Progenitor cell of endocrine pancreas (in vitro differentiated cells): ENCODE data around the gene SHISAL2A. TPM values are rescaled to one million over a fixed set of nuclear protein-coding genes. Genes with fewer than 3 reads are reported as not detected.

Source experiments
- DNase-seq: peaks from one replicate; pipeline ENCODE4 v3.0.0; 2021; ENCODE audit warnings: low spot score; ENCODE audit not compliant: unreplicated experiment
- H3K27ac Mint-ChIP-seq: 2 replicates; pipeline ENCODE4 v1.8.0; 2021; ENCODE audit warnings: mild to moderate bottlenecking, moderate library complexity, mixed read lengths
- H3K27me3 Mint-ChIP-seq: 2 replicates; pipeline ENCODE4 v1.8.0; 2021; ENCODE audit warnings: mixed read lengths
- H3K36me3 Mint-ChIP-seq: 2 replicates; pipeline ENCODE4 v1.8.0; 2022; ENCODE audit warnings: mixed read lengths; ENCODE audit not compliant: insufficient read depth
- H3K4me1 Mint-ChIP-seq: 2 replicates; pipeline ENCODE4 v1.8.0; 2021; ENCODE audit warnings: low read depth, mixed read lengths
- H3K4me3 Mint-ChIP-seq: 2 replicates; pipeline ENCODE4 v1.8.0; 2021; ENCODE audit warnings: low read depth, mild to moderate bottlenecking, moderate library complexity, mixed read lengths
- H3K9me3 Mint-ChIP-seq: 2 replicates; pipeline ENCODE4 v1.8.0; 2021; ENCODE audit warnings: low read depth, mixed read lengths
- CTCF ChIP-seq: fragments of 200-600 bp; sonication (generic); IDR thresholded peaks from one replicate; pipeline ENCODE4 v1.5.0; 2021; ENCODE audit warnings: antibody characterized with exemption, mild to moderate bottlenecking; ENCODE audit not compliant: unreplicated experiment
- total RNA-seq: library from RNA; stranded (reverse); gene quantifications from 2 replicates; pipeline ENCODE4 v1.2.1, GENCODE V29; 2021

Gene SHISAL2A
- total RNA-seq, 1 donor from 2014 or later: 0.38 TPM

- DNase-seq: no peak
- Mint-ChIP-seq H3K27me3 (peaks cover 3% of the 10 kb centered on the region), H3K9me3 (no peaks in the 10 kb centered on the region), H3K4me1 (no peaks in the 10 kb centered on the region), H3K36me3 (no peaks in the 10 kb centered on the region), H3K27ac (no peak overlapping the region), H3K4me3 (no peak overlapping the region)
- no peak for TF ChIP-seq CTCF
These were observed 12.3 kb downstream of the SHISAL2A start for GRCh38 chr1:52645261-52645660.

- no peaks in the 10 kb centered on the region for H3K9me3 Mint-ChIP-seq
- H3K36me3 Mint-ChIP-seq: no peaks in the 10 kb centered on the region
- H3K27me3 Mint-ChIP-seq: peaks cover 3% of the 10 kb centered on the region
- H3K4me3 Mint-ChIP-seq: no peak overlapping the region
- no peak for DNase-seq
- H3K27ac Mint-ChIP-seq: no peak overlapping the region
- TF ChIP-seq CTCF: no peak
- H3K4me1 Mint-ChIP-seq: peaks cover 4% of the 10 kb centered on the region
These were observed 18.9 kb downstream of the SHISAL2A start for GRCh38 chr1:52651904-52652303.

- no peaks in the 10 kb centered on the region for H3K36me3 Mint-ChIP-seq
- H3K4me3 Mint-ChIP-seq: no peak overlapping the region
- H3K4me1 Mint-ChIP-seq: peaks cover 4% of the 10 kb centered on the region
These were observed 20.4 kb downstream of the SHISAL2A start for GRCh38 chr1:52653207-52653849.

GRCh38 chr1:52654063-52654462 is 21.1 kb downstream of the SHISAL2A start:
- Mint-ChIP-seq H3K4me3 (no peak overlapping the region), H3K9me3 (no peaks in the 10 kb centered on the region), H3K27me3 (peaks cover under 1% of the 10 kb centered on the region), H3K27ac (no peak overlapping the region), H3K4me1 (peaks cover 4% of the 10 kb centered on the region), H3K36me3 (no peaks in the 10 kb centered on the region)
- TF ChIP-seq CTCF: no peak
- DNase-seq: no peak

More at GRCh38 chr1:52653207-52653849, 20.4 kb downstream of the SHISAL2A start:
- DNase-seq: no peak
- Mint-ChIP-seq H3K27ac (no peak overlapping the region), H3K27me3 (peaks cover 3% of the 10 kb centered on the region), H3K9me3 (no peaks in the 10 kb centered on the region)
- TF ChIP-seq CTCF: no peak

- TF ChIP-seq CTCF: no peak
- Mint-ChIP-seq H3K27ac (no peak overlapping the region), H3K36me3 (no peaks in the 10 kb centered on the region), H3K27me3 (no peaks in the 10 kb centered on the region), H3K4me3 (no peak overlapping the region), H3K9me3 (no peaks in the 10 kb centered on the region), H3K4me1 (peaks cover 7% of the 10 kb centered on the region)
- DNase-seq: no peak
These were observed 24.7 kb downstream of the SHISAL2A start for GRCh38 chr1:52657702-52658101.
